ENCODE measurements around the gene CRAMP1. TPM values are rescaled to one million over a fixed set of nuclear protein-coding genes. Genes with fewer than 3 reads are reported as not detected.

Gene CRAMP1
- total RNA-seq, 4 donors from 2014 or later = 11.6 to 30.6 (median 17.8) TPM

DNA sequence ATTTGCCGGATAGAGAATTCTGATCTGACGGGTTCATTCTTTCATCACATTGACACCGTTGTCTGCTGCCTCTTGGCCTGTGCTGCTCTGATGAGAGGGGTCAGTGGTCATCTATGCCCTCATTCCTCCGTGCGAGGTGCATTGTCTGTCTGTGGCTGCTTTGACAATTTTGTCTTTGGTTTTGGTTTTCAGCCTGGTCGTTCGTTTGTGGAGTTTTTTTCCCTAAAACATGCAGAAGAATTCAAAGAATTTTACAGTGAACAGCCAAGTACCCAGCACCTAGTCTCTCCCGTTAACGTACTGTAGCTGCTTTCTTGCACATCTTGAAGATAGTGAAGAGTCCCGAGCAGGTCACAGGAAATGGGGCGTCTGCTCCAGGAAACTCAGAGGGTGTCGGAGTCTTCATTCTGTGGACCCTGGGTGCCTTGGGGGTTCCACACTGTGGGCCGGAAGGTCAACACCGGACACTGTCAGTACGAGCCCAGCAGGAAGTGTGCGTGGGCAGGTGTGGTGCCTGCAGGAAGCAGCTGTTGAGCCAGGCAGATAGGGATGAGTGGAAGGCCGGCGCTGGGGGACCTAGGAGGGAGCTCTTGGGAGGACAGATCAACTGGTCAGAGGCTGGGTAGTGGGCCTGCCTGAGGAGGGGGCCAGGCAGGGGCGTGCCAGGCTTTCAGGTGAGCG is 28.2 kb downstream of the CRAMP1 start:
- no peaks in the 10 kb centered on the region for H3K27me3 ChIP-seq
- H3K4me1 ChIP-seq = no peaks in the 10 kb centered on the region
- no peak overlapping the region for H3K27ac ChIP-seq
- no peak for DNase-seq (ENCODE audit: low spot score in 2 of 2)
- no peak overlapping the region for H3K4me3 ChIP-seq
- H3K36me3 ChIP-seq = peaks cover 0 to 96% (median 8%) of the 10 kb centered on the region in 3 donors
- TF ChIP-seq, protein P1, sequence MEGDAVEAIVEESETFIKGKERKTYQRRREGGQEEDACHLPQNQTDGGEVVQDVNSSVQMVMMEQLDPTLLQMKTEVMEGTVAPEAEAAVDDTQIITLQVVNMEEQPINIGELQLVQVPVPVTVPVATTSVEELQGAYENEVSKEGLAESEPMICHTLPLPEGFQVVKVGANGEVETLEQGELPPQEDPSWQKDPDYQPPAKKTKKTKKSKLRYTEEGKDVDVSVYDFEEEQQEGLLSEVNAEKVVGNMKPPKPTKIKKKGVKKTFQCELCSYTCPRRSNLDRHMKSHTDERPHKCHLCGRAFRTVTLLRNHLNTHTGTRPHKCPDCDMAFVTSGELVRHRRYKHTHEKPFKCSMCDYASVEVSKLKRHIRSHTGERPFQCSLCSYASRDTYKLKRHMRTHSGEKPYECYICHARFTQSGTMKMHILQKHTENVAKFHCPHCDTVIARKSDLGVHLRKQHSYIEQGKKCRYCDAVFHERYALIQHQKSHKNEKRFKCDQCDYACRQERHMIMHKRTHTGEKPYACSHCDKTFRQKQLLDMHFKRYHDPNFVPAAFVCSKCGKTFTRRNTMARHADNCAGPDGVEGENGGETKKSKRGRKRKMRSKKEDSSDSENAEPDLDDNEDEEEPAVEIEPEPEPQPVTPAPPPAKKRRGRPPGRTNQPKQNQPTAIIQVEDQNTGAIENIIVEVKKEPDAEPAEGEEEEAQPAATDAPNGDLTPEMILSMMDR (IDR thresholded peaks at IDR 0.05) = no peak
- TF ChIP-seq POLR2A (IDR thresholded peaks at IDR 0.05) (no peak), EP300 (IDR thresholded peaks at IDR 0.05) (no peak)
- no peaks in the 10 kb centered on the region for H3K9me3 ChIP-seq
- WGBS, 2 donors = 69 to 79% methylated on average over 20 of the region's 20 CpGs

DNA sequence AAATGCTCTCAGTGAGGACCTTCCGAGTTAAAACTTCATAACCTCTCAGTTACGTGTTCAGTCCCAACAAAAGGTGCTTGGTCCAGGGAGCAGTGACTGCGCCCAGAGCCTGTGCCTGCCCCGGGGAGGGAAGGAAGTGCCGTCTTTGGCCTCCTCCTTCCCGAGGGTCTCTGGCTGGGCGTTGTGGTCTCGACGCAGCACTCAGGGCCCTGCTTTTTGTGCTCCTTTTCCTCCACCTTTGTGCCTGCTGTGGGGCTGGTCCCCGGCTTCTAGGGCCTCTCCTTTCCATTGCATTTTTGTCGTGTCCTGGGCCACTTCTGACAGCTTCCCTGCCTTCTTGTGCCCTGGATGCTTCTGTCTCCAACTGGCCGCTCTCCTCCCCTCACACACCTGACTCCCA is 29.1 kb downstream of the CRAMP1 start:
- Histone ChIP-seq H3K9me3 (no peaks in the 10 kb centered on the region), H3K27me3 (no peaks in the 10 kb centered on the region), H3K4me3 (no peak overlapping the region), H3K36me3 (peaks cover 0 to 96% (median 15%) of the 10 kb centered on the region in 3 donors), H3K27ac (no peak overlapping the region), H3K4me1 (no peaks in the 10 kb centered on the region)
- 92 to 94% methylated on average over 12 of the region's 12 CpGs for WGBS, 2 donors
- TF ChIP-seq POLR2A (IDR thresholded peaks at IDR 0.05) = no peak
- TF ChIP-seq, protein P1 (IDR thresholded peaks at IDR 0.05) = no peak
- no peak for TF ChIP-seq EP300 (IDR thresholded peaks at IDR 0.05)
- DNase-seq (ENCODE audit: low spot score in 2 of 2) = no peak

DNA sequence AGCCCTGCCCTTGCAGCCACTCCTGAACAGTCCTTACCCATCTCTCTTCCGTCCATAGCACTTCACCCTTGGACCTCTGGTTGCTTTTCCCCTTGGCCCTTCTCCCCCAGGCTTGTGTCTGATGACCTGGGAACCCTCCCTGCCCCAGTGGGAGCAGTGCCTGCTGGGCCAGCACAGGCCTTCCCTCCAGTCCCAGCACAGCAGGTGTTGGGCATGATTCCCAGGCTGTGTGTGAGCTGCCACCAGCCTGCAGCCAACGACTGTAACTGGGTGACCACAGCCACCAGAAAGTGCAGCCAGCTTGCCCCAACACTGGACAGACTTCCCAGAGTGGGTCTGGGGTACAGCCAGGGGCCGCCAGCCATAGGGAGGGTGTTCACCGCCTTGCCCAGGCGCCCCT is 30.0 kb downstream of the CRAMP1 start:
- TF ChIP-seq POLR2A (IDR thresholded peaks at IDR 0.05) = no peak
- TF ChIP-seq, protein P1 (IDR thresholded peaks at IDR 0.05) = no peak
- no peak for TF ChIP-seq EP300 (IDR thresholded peaks at IDR 0.05)
- WGBS, 2 donors = 92 to 97% methylated on average over 4 to 5 of the region's 5 CpGs
- Histone ChIP-seq H3K4me1 (no peaks in the 10 kb centered on the region), H3K9me3 (no peaks in the 10 kb centered on the region), H3K27me3 (no peaks in the 10 kb centered on the region), H3K27ac (no peak overlapping the region), H3K4me3 (no peak overlapping the region), H3K36me3 (peaks cover 0 to 97% (median 15%) of the 10 kb centered on the region in 3 donors)
- DNase-seq (ENCODE audit: low spot score in 2 of 2) = no peak

DNA sequence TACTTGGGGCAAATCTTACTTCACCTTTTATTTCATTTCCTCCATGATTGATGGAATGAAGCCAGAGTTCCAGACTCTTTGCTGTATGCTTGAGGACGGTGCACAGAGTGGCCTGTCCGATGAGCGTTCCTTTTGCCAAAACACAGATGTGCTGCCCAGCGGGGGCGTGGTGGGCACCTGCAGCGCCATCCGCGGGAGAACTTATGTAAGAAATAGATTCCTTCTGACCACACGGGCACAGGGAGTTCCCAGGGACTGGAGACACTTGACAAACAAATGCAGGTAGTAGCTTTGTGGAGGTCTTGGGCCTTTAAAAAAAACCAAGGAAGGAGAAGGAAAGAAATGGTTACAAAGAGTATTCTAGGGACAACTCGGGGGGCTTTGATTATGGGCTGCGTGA is 30.6 kb downstream of the CRAMP1 start:
- peaks cover 0 to 95% (median 15%) of the 10 kb centered on the region in 3 donors for H3K36me3 ChIP-seq
- no peak overlapping the region for H3K27ac ChIP-seq
- H3K9me3 ChIP-seq = no peaks in the 10 kb centered on the region
- TF ChIP-seq, protein P1 (IDR thresholded peaks at IDR 0.05) = no peak
- no peak for TF ChIP-seq EP300 (IDR thresholded peaks at IDR 0.05)
- WGBS, 2 donors = 92 to 96% methylated on average over 11 of the region's 11 CpGs
- no peaks in the 10 kb centered on the region for H3K27me3 ChIP-seq
- DNase-seq (ENCODE audit: low spot score in 2 of 2) = no peak
- no peak overlapping the region for H3K4me3 ChIP-seq
- no peaks in the 10 kb centered on the region for H3K4me1 ChIP-seq

DNA sequence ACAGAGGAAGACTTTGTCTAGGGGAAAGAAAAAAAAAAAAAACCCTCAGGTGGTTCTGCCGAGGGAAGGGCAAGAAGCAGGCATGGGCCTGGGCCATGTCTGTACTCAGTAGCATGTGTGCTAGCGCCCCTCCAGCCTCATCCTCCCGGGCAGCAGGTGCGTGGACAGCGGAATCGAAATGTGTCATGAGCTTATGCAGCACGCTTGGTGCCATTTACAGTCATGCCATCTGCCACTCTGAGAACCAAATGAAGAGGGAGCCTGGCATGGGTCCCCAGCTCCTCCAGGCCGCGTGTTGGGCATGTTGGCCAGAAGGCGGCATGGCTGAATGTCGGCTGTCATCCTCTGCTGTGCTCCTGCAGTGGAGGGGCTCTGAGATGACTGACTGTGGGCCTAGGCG is 31.4 kb downstream of the CRAMP1 start:
- no peaks in the 10 kb centered on the region for H3K4me1 ChIP-seq
- no peaks in the 10 kb centered on the region for H3K9me3 ChIP-seq
- no peaks in the 10 kb centered on the region for H3K27me3 ChIP-seq
- TF ChIP-seq POLR2A (IDR thresholded peaks at IDR 0.05) = no peak
- TF ChIP-seq, protein P1 (IDR thresholded peaks at IDR 0.05) = no peak
- peaks cover 0 to 95% (median 15%) of the 10 kb centered on the region in 3 donors for H3K36me3 ChIP-seq
- 93 to 96% methylated on average over 12 of the region's 12 CpGs for WGBS, 2 donors
- no peak for DNase-seq (ENCODE audit: low spot score in 2 of 2)
- no peak overlapping the region for H3K27ac ChIP-seq
- no peak overlapping the region for H3K4me3 ChIP-seq

All from tibial nerve (tissue), 4 donors.